GM23248 (cell line): ENCODE results near the gene PEX7.

Source experiments
- EZH2 ChIP-seq: fragments of 200-600 bp; sonication (generic); IDR thresholded peaks from 2 replicates; pipeline ENCODE4 v1.6.1; 2018; ENCODE audit warnings: antibody characterized with exemption, mild to moderate bottlenecking; ENCODE audit not compliant: insufficient read depth, poor library complexity, severe bottlenecking
- EZH2phosphoT487 ChIP-seq: fragments of 200-600 bp; sonication (generic); IDR thresholded peaks from 2 replicates; pipeline ENCODE4 v1.6.1; 2018; ENCODE audit warnings: antibody characterized with exemption, moderate library complexity, mild to moderate bottlenecking, low read depth; ENCODE audit not compliant: insufficient read depth

- TF ChIP-seq EZH2 (no peak), EZH2phosphoT487 (no peak)
These were observed 67.1 kb downstream of the PEX7 start for GRCh38 chr6:136889271-136890193.
